ENCODE measurements around the gene P2RX5. TPM values are rescaled to one million over a fixed set of nuclear protein-coding genes. Genes with fewer than 3 reads are reported as not detected.
"Not testable (repeated sequence)": the region's sequence is repeated elsewhere in the genome, so short reads cannot be mapped to it uniquely, and the experiment has no call there.

Gene P2RX5
- total RNA-seq, 1 donor from 2014 or later, result 6.6 TPM

DNA sequence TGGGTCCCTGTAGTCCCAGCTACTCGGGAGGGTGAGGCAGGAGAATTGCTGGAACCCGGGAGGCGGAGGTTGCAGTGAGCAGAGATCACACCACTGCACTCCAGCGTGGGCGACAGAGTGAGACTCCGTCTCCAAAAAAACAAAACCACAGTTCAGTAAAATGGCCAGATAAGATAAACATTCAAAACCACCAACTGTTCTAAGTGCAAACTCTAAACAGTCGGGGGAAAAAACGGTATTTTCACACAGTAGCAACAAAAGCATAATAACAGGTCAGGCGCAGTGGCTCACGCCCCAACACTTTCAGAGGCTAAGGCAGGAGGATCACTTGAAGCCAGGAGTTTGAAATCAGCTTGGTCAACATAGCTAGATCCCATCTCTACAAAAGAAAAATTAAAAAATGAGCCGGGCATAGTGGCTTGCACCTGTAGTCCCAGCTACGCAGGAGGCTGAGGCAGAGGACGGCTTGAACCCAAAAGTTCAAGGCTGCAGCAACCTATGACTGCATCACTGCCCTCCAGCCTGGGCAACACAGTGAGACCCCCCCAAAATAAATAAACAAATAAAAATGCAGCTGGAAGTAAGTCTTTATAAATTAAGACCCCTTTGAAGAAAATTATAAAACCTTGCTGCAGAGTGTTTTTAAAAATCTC is 17.0 kb upstream of the P2RX5 start:
- DNase-seq, result no peak
- peaks cover 1% of the 10 kb centered on the region for H3K9me3 Mint-ChIP-seq (ENCODE audit: unreplicated experiment)
- peaks cover 4% of the 10 kb centered on the region for H3K27me3 Mint-ChIP-seq (ENCODE audit: unreplicated experiment)
- no peak overlapping the region for H3K4me3 Mint-ChIP-seq (ENCODE audit: unreplicated experiment)
- TF ChIP-seq CTCF (IDR thresholded peaks at IDR 0.05; ENCODE audit: partially characterized antibody, unreplicated experiment), result no peak
- no peaks in the 10 kb centered on the region for H3K36me3 Mint-ChIP-seq (ENCODE audit: unreplicated experiment)
- no peaks in the 10 kb centered on the region for H3K4me1 Mint-ChIP-seq (ENCODE audit: low read depth, unreplicated experiment)
- H3K27ac Mint-ChIP-seq (ENCODE audit: unreplicated experiment), result no peak overlapping the region

- Mint-ChIP-seq H3K36me3 (ENCODE audit: unreplicated experiment) (no peaks in the 10 kb centered on the region), H3K27me3 (ENCODE audit: unreplicated experiment) (peaks cover 4% of the 10 kb centered on the region), H3K27ac (ENCODE audit: unreplicated experiment) (no peak overlapping the region), H3K9me3 (ENCODE audit: unreplicated experiment) (peaks cover 1% of the 10 kb centered on the region), H3K4me1 (ENCODE audit: low read depth, unreplicated experiment) (no peaks in the 10 kb centered on the region), H3K4me3 (ENCODE audit: unreplicated experiment) (no peak overlapping the region)
- DNase-seq, result no peak
- TF ChIP-seq CTCF (IDR thresholded peaks at IDR 0.05; ENCODE audit: partially characterized antibody, unreplicated experiment), result no peak
These were observed 15.0 kb upstream of the P2RX5 start for GRCh38 chr17:3710951-3711383.

GRCh38 chr17:3708366-3708765 is 12.4 kb upstream of the P2RX5 start:
- H3K9me3 Mint-ChIP-seq (ENCODE audit: unreplicated experiment), result peaks cover 3% of the 10 kb centered on the region
- no peak for DNase-seq
- H3K27ac Mint-ChIP-seq (ENCODE audit: unreplicated experiment), result no peak overlapping the region
- no peaks in the 10 kb centered on the region for H3K4me1 Mint-ChIP-seq (ENCODE audit: low read depth, unreplicated experiment)
- no peak for TF ChIP-seq CTCF (IDR thresholded peaks at IDR 0.05; ENCODE audit: partially characterized antibody, unreplicated experiment)
- peaks cover 4% of the 10 kb centered on the region for H3K27me3 Mint-ChIP-seq (ENCODE audit: unreplicated experiment)
- peaks cover 11% of the 10 kb centered on the region for H3K36me3 Mint-ChIP-seq (ENCODE audit: unreplicated experiment)
- H3K4me3 Mint-ChIP-seq (ENCODE audit: unreplicated experiment), result no peak overlapping the region

GRCh38 chr17:3705718-3705984 is 9.7 kb upstream of the P2RX5 start:
- peaks cover 26% of the 10 kb centered on the region for H3K36me3 Mint-ChIP-seq (ENCODE audit: unreplicated experiment)
- H3K9me3 Mint-ChIP-seq (ENCODE audit: unreplicated experiment); H3K4me3 Mint-ChIP-seq (ENCODE audit: unreplicated experiment); DNase-seq; H3K27me3 Mint-ChIP-seq (ENCODE audit: unreplicated experiment); H3K27ac Mint-ChIP-seq (ENCODE audit: unreplicated experiment); H3K4me1 Mint-ChIP-seq (ENCODE audit: low read depth, unreplicated experiment): not testable (repeated sequence)

DNA sequence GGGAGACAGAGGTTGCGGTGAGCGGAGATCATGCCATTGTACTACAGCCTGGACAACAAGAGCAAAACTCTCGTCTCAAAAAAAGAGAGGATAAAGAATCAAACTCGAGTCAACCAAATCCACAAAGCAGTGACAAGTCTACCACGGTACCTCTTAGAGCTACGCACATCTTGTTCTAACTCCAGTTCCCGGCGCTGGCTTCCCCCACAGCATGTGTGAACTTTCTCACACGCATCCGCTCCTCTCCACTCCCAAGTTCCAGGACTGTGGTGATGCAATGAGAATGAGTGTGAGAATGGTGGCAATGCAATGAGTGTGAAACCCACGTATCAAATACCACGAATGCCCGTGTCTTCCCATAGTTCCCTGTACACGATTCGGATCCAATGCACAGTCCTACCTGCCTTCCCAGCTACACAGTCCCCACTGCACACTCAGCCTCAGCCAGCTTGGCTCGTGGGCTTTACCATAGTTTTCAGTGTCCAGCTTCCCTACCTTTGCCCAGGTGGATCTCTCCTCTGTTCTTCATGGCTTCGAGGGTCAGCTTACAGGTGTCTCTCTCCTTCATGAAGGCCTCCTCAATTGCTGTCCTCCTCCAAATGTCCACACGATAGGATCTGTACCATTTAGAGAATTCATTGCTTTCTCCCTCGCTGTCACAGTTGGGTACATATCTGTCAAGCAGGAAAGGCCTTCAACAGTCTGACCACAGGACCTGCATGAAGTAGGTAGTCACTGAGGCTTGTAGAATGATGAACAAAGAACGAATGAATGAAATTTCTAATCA is 9.2 kb upstream of the P2RX5 start:
- H3K4me3 Mint-ChIP-seq (ENCODE audit: unreplicated experiment), result no peak overlapping the region

GRCh38 chr17:3702041-3702539 is 6.1 kb upstream of the P2RX5 start:
- H3K27ac Mint-ChIP-seq (ENCODE audit: unreplicated experiment); H3K9me3 Mint-ChIP-seq (ENCODE audit: unreplicated experiment); H3K4me3 Mint-ChIP-seq (ENCODE audit: unreplicated experiment); H3K27me3 Mint-ChIP-seq (ENCODE audit: unreplicated experiment); DNase-seq; H3K4me1 Mint-ChIP-seq (ENCODE audit: low read depth, unreplicated experiment): not testable (repeated sequence)
- peaks cover 26% of the 10 kb centered on the region for H3K36me3 Mint-ChIP-seq (ENCODE audit: unreplicated experiment)

More for the DNA sequence above, 9.2 kb upstream of the P2RX5 start:
- TF ChIP-seq CTCF (IDR thresholded peaks at IDR 0.05; ENCODE audit: partially characterized antibody, unreplicated experiment), result no peak
- no peak overlapping the region for H3K27ac Mint-ChIP-seq (ENCODE audit: unreplicated experiment)
- peaks cover 4% of the 10 kb centered on the region for H3K27me3 Mint-ChIP-seq (ENCODE audit: unreplicated experiment)
- no peaks in the 10 kb centered on the region for H3K4me1 Mint-ChIP-seq (ENCODE audit: low read depth, unreplicated experiment)
- H3K36me3 Mint-ChIP-seq (ENCODE audit: unreplicated experiment), result peaks cover 26% of the 10 kb centered on the region
- no peak for DNase-seq
- peaks cover 2% of the 10 kb centered on the region for H3K9me3 Mint-ChIP-seq (ENCODE audit: unreplicated experiment)

Measured in glutamatergic neuron (in vitro differentiated cells).